Embryonic facial prominence (tissue), 1 donor: ENCODE measurements around the gene SLC25A26.
"Not testable (repeated sequence)": the region's sequence is repeated elsewhere in the genome, so short reads cannot be mapped to it uniquely, and the experiment has no call there.

Experiments
- DNase-seq: peaks from one replicate; pipeline ENCODE4 v3.0.0-alpha.2; 2016; ENCODE audit errors: extremely low spot score

Gene SLC25A26

DNA sequence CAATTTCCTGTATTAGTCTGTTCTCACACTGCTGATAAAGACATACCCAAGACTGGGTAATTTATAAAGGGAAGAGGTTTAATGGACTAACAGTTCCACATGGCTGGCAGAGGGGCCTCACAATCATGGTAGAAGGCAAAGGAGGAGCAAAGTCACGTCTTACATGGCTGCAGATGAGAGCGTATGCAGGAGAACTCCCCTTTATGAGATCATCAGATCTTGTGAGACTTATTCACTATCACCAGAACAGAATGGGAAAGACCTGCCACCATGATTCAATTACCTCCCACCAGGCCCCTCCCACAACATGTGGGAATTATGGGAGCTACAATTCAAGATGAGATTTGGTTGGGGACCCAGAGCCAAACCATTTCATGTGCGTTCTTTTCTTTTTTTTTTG is 5.3 kb downstream of the SLC25A26 start:
- not testable (repeated sequence) for DNase-seq

DNA sequence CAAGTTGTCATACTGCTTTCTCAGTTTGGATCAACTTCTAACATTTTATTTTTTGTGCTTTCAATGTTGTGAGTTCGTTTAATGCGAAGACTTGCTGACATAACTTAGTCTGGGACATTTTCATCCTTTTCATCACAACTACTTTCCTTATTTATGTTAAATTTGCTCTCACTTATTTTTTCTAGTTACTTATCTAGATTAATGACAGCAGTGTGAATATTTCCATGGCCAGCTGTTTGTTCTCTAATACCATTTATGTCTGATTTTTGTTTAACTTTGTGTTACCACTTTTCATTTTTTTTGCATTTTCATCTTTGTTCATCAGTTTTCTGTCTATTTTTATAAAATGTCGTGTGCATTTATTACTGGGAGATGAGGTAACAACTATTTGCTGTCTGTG is 6.2 kb downstream of the SLC25A26 start:
- no peak for DNase-seq

DNA sequence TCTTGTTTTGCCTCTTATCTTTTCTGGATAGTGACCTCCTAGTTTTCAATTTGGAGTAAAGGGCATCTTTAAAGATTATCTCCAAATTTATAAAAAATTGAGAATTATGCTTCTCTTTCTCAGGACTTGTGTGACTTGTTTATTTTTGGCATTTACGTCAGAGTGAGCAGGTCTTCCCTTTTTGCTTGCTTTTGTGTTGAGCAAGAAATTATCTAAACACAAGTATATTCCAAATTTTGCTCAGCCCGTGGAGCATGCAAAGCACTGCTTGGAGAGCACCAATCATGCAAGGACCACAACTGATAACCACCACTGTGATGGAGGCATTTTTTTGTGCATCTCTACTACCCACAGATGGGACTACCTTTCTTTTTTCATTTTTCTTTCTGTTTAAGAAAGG is 7.1 kb downstream of the SLC25A26 start:
- no peak for DNase-seq

DNA sequence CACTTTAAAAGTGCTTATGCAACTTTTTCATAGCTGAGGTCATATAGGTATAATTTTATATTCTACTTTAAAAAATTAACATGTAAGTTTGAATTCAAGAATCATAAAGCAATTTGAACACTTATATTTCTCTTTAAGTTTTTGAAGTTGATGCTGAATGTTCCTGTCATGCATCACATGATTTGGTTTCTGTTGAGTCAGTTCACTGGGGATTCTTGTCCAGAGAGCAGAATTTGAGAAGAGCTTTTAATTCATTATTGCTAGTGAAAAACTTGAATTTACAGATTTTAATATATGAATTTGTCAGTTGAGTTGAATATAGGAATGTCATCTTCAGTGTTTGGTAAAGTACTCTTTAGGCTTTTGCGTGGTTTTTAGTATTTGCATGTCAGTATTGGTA is 7.9 kb downstream of the SLC25A26 start:
- DNase-seq: no peak

- no peak for DNase-seq
Measured at GRCh38 chr3:66229931-66230330, 9.1 kb downstream of the SLC25A26 start.

DNA sequence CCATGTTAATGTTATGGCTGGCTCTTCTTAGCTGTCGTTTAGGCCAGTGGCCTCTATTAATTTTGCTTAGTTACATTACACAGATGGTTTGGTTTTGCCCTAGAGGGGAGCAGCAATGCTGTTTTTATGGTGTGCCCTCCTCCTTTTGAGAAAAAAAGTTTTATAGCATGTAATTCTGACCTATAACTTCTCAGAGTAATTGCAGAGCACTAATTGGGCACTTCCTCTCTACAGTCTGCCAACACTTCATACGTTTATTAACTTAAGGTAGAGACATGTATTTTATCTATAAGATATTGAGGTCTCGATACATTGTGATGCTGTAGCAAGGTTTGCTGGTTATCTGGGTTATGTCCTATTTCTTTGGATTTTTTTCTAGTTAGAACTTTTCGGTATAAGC is 12.2 kb downstream of the SLC25A26 start:
- no peak for DNase-seq

DNA sequence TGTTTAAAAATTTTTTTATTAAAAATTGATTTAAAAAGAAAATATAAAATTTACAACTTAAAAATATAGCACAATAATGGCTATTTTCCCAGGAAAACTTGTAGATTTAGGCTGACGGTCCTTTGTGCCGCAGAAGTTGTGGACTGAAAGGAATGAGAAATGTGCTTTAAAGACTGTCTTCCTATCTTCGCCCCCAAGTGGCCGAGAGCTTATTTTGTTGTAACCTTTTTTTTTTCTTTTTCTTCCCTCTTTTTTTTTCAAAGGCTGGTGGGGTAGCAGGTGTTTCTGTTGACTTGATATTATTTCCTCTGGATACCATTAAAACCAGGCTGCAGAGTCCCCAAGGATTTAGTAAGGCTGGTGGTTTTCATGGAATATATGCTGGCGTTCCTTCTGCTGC is 15.5 kb downstream of the SLC25A26 start:
- no peak for DNase-seq

DNA sequence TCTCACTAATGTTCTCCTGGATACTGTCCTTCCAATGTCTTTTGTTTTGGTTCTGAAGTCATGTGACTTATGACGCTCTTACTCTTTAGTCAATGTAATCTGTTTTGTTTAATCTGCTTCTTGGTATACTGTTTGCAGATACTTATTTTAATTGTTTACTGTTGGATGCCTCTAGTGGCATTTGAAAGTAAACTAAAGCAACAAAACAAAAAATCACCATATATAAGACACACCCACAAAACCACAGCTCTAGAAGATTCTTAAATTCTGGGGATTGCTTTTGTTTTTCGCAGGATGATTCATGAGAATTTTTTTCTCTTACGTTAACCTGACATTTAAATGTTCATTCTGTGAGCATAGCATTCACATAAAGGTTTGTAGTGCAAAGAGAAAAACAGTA is 16.8 kb downstream of the SLC25A26 start:
- DNase-seq: no peak

DNA sequence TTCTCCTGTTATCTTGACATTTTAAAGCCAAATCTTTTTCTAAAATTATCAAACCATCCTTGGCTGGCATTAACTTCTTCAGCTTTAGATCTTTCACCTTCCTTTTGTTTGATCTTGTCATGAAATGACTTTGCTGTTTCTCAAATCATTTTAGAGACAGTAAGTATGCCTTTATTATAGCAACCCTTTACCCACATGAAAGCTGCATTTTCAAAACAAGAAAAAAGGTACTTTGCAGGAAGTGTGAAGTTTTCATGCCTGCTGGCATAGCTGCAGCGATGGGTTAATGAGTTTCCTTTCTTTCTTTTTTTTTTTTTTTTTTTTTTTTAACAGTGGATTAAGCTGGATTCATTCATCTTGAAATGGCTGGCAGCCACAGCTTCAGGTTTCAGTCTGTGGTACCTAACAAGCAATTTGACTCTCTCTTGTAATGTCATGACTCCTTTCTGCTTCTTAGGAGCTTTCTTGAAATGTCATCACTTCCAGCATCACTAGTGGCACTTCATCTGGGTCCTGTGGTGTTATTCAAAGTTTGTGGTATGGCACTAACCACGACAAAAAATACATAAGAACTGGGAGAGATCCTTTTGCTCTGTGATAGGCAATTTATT is 18.8 kb downstream of the SLC25A26 start:
- DNase-seq: no peak

- no peak for DNase-seq
Measured at GRCh38 chr3:66241466-66241865, 20.7 kb downstream of the SLC25A26 start.

DNA sequence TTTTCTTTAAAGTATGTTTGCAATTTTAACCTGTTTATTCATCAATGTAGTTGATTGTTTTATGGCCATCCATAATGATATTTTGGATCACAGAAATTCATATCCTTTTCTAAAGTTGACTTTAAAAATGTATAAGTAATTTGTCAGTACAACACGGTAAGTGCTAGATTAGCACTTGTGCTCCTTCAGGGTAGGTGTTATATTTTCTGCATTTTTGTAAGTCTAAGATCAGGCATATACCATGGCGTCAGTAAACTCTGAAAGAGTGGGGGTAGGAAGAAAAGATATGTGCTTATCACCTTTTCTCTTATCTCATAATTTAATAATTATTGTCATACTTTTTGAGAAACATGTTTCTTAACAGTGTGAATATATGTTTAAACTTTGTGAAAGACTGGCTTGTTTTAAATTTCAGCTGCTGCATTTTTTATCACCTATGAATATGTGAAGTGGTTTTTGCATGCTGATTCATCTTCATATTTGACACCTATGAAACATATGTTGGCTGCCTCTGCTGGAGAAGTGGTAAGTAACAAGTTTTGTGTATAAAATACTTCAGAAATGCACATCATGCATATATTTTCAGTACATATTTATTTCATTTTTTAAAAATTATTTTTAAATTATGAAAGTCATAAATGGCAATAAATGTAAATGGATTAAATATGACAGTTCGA is 22.1 kb downstream of the SLC25A26 start:
- no peak for DNase-seq

GRCh38 chr3:66248641-66249040 is 27.8 kb downstream of the SLC25A26 start:
- DNase-seq: no peak

DNA sequence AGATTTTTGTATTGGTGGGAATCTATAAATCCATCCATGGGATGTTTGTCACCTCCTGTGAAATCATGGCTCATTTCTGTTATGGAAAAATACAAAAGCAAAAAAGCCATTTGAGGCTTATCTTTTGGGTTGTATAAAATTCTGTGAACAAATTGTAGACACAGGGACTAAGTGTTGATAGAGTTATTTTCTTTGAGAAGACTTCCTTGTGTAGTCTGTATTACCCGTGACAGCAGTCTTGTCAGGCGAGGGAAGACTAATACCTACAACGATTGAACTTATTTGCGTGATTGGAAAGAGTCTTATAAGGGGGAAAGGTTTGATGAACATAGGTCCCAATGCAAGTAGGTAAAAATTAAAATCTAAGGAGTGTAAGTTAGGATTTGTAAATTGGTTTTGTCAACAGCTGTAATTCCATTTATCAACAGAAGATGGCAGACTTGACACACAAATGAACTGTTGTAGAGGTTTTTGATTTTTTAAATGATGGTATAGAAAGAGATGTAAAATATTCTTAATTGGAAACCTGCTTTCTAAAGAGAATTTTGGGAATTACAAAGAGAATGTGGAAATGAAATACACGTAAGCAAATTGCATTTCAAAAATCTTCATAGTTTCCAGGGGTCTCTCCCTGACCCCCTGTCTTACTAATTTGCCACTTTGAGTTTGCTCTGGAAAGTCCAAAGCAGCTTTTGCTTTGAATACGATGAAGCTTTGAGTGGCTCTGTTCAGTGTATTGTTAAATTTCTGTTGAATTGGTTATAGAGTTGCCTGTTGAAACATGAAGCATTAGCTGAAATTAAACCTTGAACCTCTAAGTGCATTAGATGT is 33.2 kb downstream of the SLC25A26 start:
- no peak for DNase-seq

GRCh38 chr3:66255865-66256264 is 35.1 kb downstream of the SLC25A26 start:
- no peak for DNase-seq

- no peak for DNase-seq
Measured at GRCh38 chr3:66256806-66257205, 36.0 kb downstream of the SLC25A26 start.

- DNase-seq: no peak
Measured at GRCh38 chr3:66259566-66260255, 38.9 kb downstream of the SLC25A26 start.

DNA sequence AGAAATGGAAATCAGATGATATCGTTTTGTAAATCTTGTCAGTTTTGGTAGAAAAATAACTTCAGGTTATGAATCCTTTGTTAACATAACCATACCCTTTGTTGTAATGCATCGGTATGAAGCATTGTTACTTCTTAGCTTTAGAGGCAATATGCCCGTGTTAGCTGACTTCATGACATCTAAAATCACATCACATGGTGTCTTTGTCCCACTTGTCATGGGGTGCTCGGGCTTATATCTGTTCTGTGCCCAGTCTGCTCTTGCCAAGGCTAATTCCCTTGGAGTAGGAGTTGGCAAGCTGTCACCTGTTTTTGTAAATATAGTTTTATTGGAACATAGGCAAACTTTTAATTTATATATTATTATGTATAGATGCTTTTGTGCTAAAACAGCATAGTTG is 39.6 kb downstream of the SLC25A26 start:
- no peak for DNase-seq

DNA sequence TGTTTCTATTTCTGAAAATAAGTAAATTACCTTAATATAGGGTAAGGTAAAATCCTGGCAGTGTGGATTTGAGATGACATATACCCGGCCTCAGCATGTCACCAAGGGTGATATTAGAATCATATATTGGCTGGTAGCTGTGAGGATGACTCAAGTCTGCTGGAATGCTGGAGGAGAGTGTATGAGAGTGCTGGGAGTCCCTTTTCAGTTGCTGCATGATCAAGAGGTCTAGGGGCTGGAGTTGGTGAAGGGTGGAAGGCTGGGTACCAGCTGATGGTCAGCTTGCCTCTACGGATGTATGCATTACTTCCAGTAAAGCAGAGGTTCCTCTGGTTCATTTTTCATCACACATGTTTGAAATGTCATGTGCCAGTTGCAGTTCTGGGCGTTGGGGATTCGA is 40.6 kb downstream of the SLC25A26 start:
- DNase-seq: no peak

- no peak for DNase-seq
Measured at GRCh38 chr3:66265649-66266048, 44.8 kb downstream of the SLC25A26 start.

DNA sequence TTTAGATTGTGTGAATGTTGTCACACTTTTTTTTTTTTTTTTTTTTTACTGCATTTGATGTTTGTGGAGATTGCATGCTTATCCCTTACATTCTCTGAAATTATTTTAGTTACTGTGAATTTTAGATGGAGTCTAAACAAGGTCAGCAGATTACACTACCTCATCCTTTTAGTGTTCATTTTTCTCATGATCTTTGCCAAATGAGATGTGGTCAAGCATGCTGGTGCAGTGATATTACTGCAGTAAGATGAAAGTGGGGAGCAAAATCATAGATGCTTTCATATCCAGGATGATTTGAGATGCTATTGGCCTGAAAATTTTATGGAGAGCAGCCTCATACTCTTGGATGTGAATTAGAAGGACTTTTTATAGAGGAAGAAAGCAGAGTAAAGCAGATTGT is 45.8 kb downstream of the SLC25A26 start:
- DNase-seq: no peak

- no peak for DNase-seq
Measured at GRCh38 chr3:66267031-66267430, 46.2 kb downstream of the SLC25A26 start.

- DNase-seq: no peak
Measured at GRCh38 chr3:66267906-66268305, 47.1 kb downstream of the SLC25A26 start.
